ENCODE measurements around the gene GPC6. TPM values are rescaled to one million over a fixed set of nuclear protein-coding genes. Genes with fewer than 3 reads are reported as not detected.

The GPC6 gene
- total RNA-seq, 1 experiment from 2014 or later = 0.22 TPM

DNA sequence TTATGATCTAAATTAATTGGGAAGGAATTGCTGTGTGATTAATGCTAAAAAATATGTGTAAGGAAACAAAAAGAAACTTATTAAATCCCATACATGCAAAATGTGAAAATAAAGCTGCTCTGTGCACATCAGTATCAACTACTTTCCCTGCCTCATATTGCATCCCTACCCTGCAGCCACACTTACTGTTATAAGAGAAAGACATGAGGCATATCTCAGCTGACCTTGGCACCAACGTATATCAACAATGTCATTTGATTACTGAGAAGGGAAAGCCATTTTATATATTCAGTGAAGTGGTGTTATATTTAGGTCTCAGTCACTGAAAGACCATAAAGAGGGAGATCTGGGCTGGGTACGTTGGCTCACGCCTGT, 585.1 kb downstream of the GPC6 start:
- Histone ChIP-seq H3K36me3 (ENCODE audit: control insufficient read depth in 1 of 2, insufficient read depth in 2 of 2, low read length in 2 of 2) (no peaks in the 10 kb centered on the region), H3K9me3 (ENCODE audit: control insufficient read depth in 1 of 2, insufficient read depth in 1 of 2, low read depth in 1 of 2, low read length in 2 of 2) (peaks cover 10 to 28% of the 10 kb centered on the region in 2 experiments; a peak in 3 of 4 replicates), H2AFZ (ENCODE audit: low read depth, low read length, poor library complexity, severe bottlenecking) (no peak overlapping the region), H3K79me2 (ENCODE audit: insufficient read depth, low read length) (no peaks in the 10 kb centered on the region), H4K20me1 (ENCODE audit: insufficient read depth) (no peaks in the 10 kb centered on the region), H3K4me3 (replicated peaks in 1 of 2; ENCODE audit: low read depth in 1 of 2, low read length in 2 of 2) (no peak overlapping the region), H3K9ac (ENCODE audit: low read length) (no peak overlapping the region), H3K4me1 (ENCODE audit: control insufficient read depth in 1 of 2, insufficient read depth in 2 of 2, low read length in 2 of 2) (no peaks in the 10 kb centered on the region), H3K27me3 (ENCODE audit: insufficient read depth, low read length) (no peaks in the 10 kb centered on the region), H3K4me2 (ENCODE audit: low read length) (no peak overlapping the region), H3K27ac (ENCODE audit: low read depth, low read length) (no peak overlapping the region), H3K9me2 (ENCODE audit: insufficient read depth) (no peaks in the 10 kb centered on the region)
- ChIA-PET RAD21 (ENCODE audit: low non-redundant PET in 1 of 2, low total read pairs in 2 of 2, uncharacterized antibody in 2 of 2, unreplicated experiment in 2 of 2) (no interaction called here), CTCF (no interaction called here), POLR2A (no interaction called here)
- ATAC-seq (no peak), DNase-seq (ENCODE audit: low read depth, low spot score) (no peak)
- BruUV-seq (replicated peaks) = no TSS peak
- no peak for TF ChIP-seq CBX3 (IDR thresholded peaks at IDR 0.05; ENCODE audit: low read depth)
- intact Hi-C loops (cut with micrococcal nuclease) = no loop called here

- Histone ChIP-seq H3K4me2 (ENCODE audit: low read length) (no peak overlapping the region), H2AFZ (ENCODE audit: low read depth, low read length, poor library complexity, severe bottlenecking) (no peak overlapping the region), H4K20me1 (ENCODE audit: insufficient read depth) (no peaks in the 10 kb centered on the region), H3K9me3 (ENCODE audit: control insufficient read depth in 1 of 2, insufficient read depth in 1 of 2, low read depth in 1 of 2, low read length in 2 of 2) (peaks cover 15 to 18% of the 10 kb centered on the region in 2 experiments; a peak in 3 of 4 replicates), H3K27me3 (ENCODE audit: insufficient read depth, low read length) (no peaks in the 10 kb centered on the region), H3K79me2 (ENCODE audit: insufficient read depth, low read length) (no peaks in the 10 kb centered on the region), H3K27ac (ENCODE audit: low read depth, low read length) (no peak overlapping the region), H3K36me3 (ENCODE audit: control insufficient read depth in 1 of 2, insufficient read depth in 2 of 2, low read length in 2 of 2) (no peaks in the 10 kb centered on the region), H3K9ac (ENCODE audit: low read length) (no peak overlapping the region), H3K4me1 (ENCODE audit: control insufficient read depth in 1 of 2, insufficient read depth in 2 of 2, low read length in 2 of 2) (no peaks in the 10 kb centered on the region), H3K4me3 (replicated peaks in 1 of 2; ENCODE audit: low read depth in 1 of 2, low read length in 2 of 2) (no peak overlapping the region), H3K9me2 (ENCODE audit: insufficient read depth) (no peaks in the 10 kb centered on the region)
- CTCF ChIA-PET = no interaction called here
- POLR2A ChIA-PET = no interaction called here
- no TSS peak for BruUV-seq (replicated peaks)
- RAD21 ChIA-PET (ENCODE audit: low non-redundant PET in 1 of 2, low total read pairs in 2 of 2, uncharacterized antibody in 2 of 2, unreplicated experiment in 2 of 2) = no interaction called here
- ATAC-seq (no peak), DNase-seq (ENCODE audit: low read depth, low spot score) (no peak)
- TF ChIP-seq ATF3 (IDR thresholded peaks at IDR 0.05) = no peak
- no peak for TF ChIP-seq SP1 (IDR thresholded peaks at IDR 0.05; ENCODE audit: low read depth)
- TF ChIP-seq, protein P1, sequence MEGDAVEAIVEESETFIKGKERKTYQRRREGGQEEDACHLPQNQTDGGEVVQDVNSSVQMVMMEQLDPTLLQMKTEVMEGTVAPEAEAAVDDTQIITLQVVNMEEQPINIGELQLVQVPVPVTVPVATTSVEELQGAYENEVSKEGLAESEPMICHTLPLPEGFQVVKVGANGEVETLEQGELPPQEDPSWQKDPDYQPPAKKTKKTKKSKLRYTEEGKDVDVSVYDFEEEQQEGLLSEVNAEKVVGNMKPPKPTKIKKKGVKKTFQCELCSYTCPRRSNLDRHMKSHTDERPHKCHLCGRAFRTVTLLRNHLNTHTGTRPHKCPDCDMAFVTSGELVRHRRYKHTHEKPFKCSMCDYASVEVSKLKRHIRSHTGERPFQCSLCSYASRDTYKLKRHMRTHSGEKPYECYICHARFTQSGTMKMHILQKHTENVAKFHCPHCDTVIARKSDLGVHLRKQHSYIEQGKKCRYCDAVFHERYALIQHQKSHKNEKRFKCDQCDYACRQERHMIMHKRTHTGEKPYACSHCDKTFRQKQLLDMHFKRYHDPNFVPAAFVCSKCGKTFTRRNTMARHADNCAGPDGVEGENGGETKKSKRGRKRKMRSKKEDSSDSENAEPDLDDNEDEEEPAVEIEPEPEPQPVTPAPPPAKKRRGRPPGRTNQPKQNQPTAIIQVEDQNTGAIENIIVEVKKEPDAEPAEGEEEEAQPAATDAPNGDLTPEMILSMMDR (IDR thresholded peaks at IDR 0.05 in 2 of 3, conservative IDR thresholded peaks at IDR 0.05 in 1 of 3; ENCODE audit: borderline replicate concordance in 1 of 3, insufficient read depth in 1 of 3, low read depth in 2 of 3, low read length in 2 of 3) = no peak
- TF ChIP-seq FOSL1 (IDR thresholded peaks at IDR 0.05; ENCODE audit: low read depth) = no peak
- TF ChIP-seq CEBPB (IDR thresholded peaks at IDR 0.05; ENCODE audit: low read depth) = no peak
- no peak for TF ChIP-seq MAX (IDR thresholded peaks at IDR 0.05)
- no peak for TF ChIP-seq ZFX (IDR thresholded peaks at IDR 0.05)
- TF ChIP-seq JUND (IDR thresholded peaks at IDR 0.05) = no peak
- intact Hi-C loops (cut with micrococcal nuclease) = no loop called here
Measured at GRCh38 chr13:93814658-93815057, 588.1 kb downstream of the GPC6 start.
